ENCODE results near the gene NRIP2.
A peak's percentile ranks its signal among the peaks of the same experiment; 100 is the strongest.

NRIP2 gene

DNA sequence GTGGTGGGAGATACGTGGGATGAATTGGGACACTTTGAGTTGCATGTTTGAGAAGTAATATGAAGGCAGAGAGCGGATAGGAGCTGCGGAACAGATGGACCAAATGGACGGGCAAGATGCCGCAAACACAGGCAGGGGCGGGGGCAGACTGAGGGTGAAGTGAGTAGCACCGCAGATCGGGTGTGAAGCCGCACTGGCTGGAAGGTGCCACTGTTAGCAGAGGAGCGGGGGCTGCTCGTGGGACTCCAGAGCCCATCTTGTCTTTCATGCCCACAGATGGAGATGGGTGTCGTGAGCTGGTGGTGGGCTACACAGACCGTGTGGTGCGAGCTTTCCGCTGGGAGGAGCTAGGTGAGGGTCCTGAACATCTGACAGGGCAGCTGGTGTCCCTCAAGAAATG lies 15.0 kb downstream of the NRIP2 start:
- no peak for DNase-seq
- Histone ChIP-seq H3K4me3 (ENCODE audit: low read depth in 1 of 2, low read length in 2 of 2) (no peak overlapping the region), H3K27me3 (ENCODE audit: insufficient read depth, low read length, poor library complexity) (no peaks in the 10 kb centered on the region), H3K36me3 (ENCODE audit: insufficient read depth, low read length) (peaks cover 80% of the 10 kb centered on the region), H3K9me3 (ENCODE audit: insufficient read depth, low read length, severe bottlenecking) (no peaks in the 10 kb centered on the region), H4K20me1 (ENCODE audit: insufficient read depth, low read length) (peaks cover 4% of the 10 kb centered on the region; the same call in 1 of the 2 replicates), H3K4me1 (ENCODE audit: insufficient read depth, low read length) (no peaks in the 10 kb centered on the region), H3K79me2 (ENCODE audit: insufficient read depth, low read length) (peaks cover 12% of the 10 kb centered on the region), H3K27ac (ENCODE audit: low read length) (no peak overlapping the region), H3K4me2 (ENCODE audit: insufficient read depth, low read length) (no peak overlapping the region), H2AFZ (ENCODE audit: low read depth, low read length) (no peak overlapping the region), H3K9ac (ENCODE audit: low read depth, low read length) (no peak overlapping the region)
- TF ChIP-seq CTCF (IDR thresholded peaks at IDR 0.05; ENCODE audit: borderline replicate concordance, extremely low read depth, low read length, poor library complexity, severe bottlenecking) = no peak
- TF ChIP-seq EZH2 (IDR thresholded peaks at IDR 0.05; ENCODE audit: borderline replicate concordance, low read depth, low read length, severe bottlenecking) = no peak
- ATAC-seq (ENCODE audit: insufficient read depth, low read depth) = no peak

GRCh38 chr12:2813214-2814185 lies 21.3 kb downstream of the NRIP2 start:
- Histone ChIP-seq H3K4me2 (ENCODE audit: insufficient read depth, low read length) (peak overlapping the region; percentile 74), H3K9me3 (ENCODE audit: insufficient read depth, low read length, severe bottlenecking) (no peaks in the 10 kb centered on the region), H2AFZ (ENCODE audit: low read depth, low read length) (peak overlapping the region; percentile 85), H3K27me3 (ENCODE audit: insufficient read depth, low read length, poor library complexity) (no peaks in the 10 kb centered on the region), H3K9ac (ENCODE audit: low read depth, low read length) (peak overlapping the region; percentile 70), H3K79me2 (ENCODE audit: insufficient read depth, low read length) (peaks cover 36% of the 10 kb centered on the region), H4K20me1 (ENCODE audit: insufficient read depth, low read length) (peaks cover 4% of the 10 kb centered on the region; the same call in 1 of the 2 replicates), H3K4me3 (ENCODE audit: low read depth in 1 of 2, low read length in 2 of 2) (peak overlapping the region; percentile 38 to 74), H3K27ac (ENCODE audit: low read length) (peak overlapping the region; percentile 93), H3K4me1 (ENCODE audit: insufficient read depth, low read length) (peaks cover 22% of the 10 kb centered on the region), H3K36me3 (ENCODE audit: insufficient read depth, low read length) (peaks cover 21% of the 10 kb centered on the region)
- DNase-seq (peak; percentile 73), ATAC-seq (ENCODE audit: insufficient read depth, low read depth) (peak; percentile 63)
- TF ChIP-seq CTCF (IDR thresholded peaks at IDR 0.05; ENCODE audit: borderline replicate concordance, extremely low read depth, low read length, poor library complexity, severe bottlenecking) (peak; percentile 88), EZH2 (IDR thresholded peaks at IDR 0.05; ENCODE audit: borderline replicate concordance, low read depth, low read length, severe bottlenecking) (no peak)

DNA sequence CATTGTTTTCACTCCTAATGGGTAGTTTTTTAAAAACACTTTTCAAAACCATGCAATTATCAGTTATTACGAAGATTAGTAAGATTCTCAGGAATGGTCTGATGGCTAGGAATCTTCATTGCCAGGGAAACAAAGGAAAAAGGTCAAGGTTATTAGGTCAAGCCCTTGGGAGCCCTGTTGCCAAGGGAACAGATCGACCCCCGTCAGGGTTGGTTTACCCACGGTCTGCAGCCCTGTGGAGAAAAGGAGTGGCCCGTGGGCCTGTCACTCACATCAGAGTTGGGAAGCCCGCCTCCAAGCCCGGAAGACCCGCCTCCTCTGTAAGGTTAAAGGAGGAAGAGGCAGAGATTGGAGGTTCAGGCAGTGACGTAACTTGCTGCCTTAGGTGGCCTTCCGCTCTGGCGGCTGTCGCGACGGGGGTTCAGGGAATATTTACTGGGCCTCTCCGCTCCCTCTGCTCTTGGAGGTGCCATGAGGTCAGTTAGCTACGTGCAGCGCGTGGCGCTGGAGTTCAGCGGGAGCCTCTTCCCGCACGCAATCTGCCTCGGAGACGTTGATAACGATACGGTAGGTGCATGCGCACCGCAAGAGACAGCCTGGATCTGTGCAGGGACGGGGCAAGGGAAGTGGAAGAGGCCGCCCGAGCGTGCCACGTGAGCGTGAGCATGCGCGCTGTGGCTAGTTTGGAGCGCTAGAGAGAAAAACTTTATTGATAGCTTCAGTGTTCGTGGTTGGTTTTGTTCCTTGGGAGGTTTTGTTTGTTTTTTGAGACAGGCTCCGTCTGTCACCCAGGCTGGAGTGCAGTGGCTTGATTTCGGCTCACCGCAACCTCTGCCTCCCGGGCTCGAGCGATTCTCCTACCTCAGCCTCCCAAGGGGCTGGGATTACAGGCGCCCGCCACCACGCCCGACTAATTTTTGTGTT lies 22.3 kb downstream of the NRIP2 start, which contains the start of gene ITFG2:
TSS of gene ITFG2 (plus strand) at position 379 of the 924 bp plus-strand sequence. CDS start at position 472, 93 bp downstream.
- H3K4me3 ChIP-seq (ENCODE audit: low read depth in 1 of 2, low read length in 2 of 2) = peak within 1 kb of the TSS; percentile 38 to 74
- H3K79me2 ChIP-seq (ENCODE audit: insufficient read depth, low read length) = peaks cover 36% of the 10 kb centered on the region
- no peaks in the 10 kb centered on the region for H3K27me3 ChIP-seq (ENCODE audit: insufficient read depth, low read length, poor library complexity)
- H3K27ac ChIP-seq (ENCODE audit: low read length) = peak within 1 kb of the TSS; percentile 93
- peak within 1 kb of the TSS; percentile 96 for H2AFZ ChIP-seq (ENCODE audit: low read depth, low read length)
- DNase-seq = peak; percentile 99
- H3K36me3 ChIP-seq (ENCODE audit: insufficient read depth, low read length) = peaks cover 12% of the 10 kb centered on the region
- peak within 1 kb of the TSS; percentile 70 for H3K9ac ChIP-seq (ENCODE audit: low read depth, low read length)
- ATAC-seq (ENCODE audit: insufficient read depth, low read depth) = peak; percentile 94
- no peak for TF ChIP-seq EZH2 (IDR thresholded peaks at IDR 0.05; ENCODE audit: borderline replicate concordance, low read depth, low read length, severe bottlenecking)
- TF ChIP-seq CTCF (IDR thresholded peaks at IDR 0.05; ENCODE audit: borderline replicate concordance, extremely low read depth, low read length, poor library complexity, severe bottlenecking) = no peak
- H3K4me1 ChIP-seq (ENCODE audit: insufficient read depth, low read length) = peaks cover 22% of the 10 kb centered on the region
- H4K20me1 ChIP-seq (ENCODE audit: insufficient read depth, low read length) = no peaks in the 10 kb centered on the region; the same call in 1 of the 2 replicates
- H3K9me3 ChIP-seq (ENCODE audit: insufficient read depth, low read length, severe bottlenecking) = no peaks in the 10 kb centered on the region
- H3K4me2 ChIP-seq (ENCODE audit: insufficient read depth, low read length) = peak within 1 kb of the TSS; percentile 74

Data from DND-41 (cell line).